ENCODE results near the gene EMCN.

- TF ChIP-seq, protein P1, sequence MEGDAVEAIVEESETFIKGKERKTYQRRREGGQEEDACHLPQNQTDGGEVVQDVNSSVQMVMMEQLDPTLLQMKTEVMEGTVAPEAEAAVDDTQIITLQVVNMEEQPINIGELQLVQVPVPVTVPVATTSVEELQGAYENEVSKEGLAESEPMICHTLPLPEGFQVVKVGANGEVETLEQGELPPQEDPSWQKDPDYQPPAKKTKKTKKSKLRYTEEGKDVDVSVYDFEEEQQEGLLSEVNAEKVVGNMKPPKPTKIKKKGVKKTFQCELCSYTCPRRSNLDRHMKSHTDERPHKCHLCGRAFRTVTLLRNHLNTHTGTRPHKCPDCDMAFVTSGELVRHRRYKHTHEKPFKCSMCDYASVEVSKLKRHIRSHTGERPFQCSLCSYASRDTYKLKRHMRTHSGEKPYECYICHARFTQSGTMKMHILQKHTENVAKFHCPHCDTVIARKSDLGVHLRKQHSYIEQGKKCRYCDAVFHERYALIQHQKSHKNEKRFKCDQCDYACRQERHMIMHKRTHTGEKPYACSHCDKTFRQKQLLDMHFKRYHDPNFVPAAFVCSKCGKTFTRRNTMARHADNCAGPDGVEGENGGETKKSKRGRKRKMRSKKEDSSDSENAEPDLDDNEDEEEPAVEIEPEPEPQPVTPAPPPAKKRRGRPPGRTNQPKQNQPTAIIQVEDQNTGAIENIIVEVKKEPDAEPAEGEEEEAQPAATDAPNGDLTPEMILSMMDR (IDR thresholded peaks at IDR 0.05): no peak
- no peak for TF ChIP-seq POLR2A (IDR thresholded peaks at IDR 0.05)
Observed at GRCh38 chr4:100519205-100519604, 1.4 kb upstream of the EMCN start.
